Measurements from ENCODE around the gene LY6G6C. TPM values are rescaled to one million over a fixed set of nuclear protein-coding genes. Genes with fewer than 3 reads are reported as not detected.

The LY6G6C gene
- total RNA-seq, 1 experiment from 2014 or later = not detected

DNA sequence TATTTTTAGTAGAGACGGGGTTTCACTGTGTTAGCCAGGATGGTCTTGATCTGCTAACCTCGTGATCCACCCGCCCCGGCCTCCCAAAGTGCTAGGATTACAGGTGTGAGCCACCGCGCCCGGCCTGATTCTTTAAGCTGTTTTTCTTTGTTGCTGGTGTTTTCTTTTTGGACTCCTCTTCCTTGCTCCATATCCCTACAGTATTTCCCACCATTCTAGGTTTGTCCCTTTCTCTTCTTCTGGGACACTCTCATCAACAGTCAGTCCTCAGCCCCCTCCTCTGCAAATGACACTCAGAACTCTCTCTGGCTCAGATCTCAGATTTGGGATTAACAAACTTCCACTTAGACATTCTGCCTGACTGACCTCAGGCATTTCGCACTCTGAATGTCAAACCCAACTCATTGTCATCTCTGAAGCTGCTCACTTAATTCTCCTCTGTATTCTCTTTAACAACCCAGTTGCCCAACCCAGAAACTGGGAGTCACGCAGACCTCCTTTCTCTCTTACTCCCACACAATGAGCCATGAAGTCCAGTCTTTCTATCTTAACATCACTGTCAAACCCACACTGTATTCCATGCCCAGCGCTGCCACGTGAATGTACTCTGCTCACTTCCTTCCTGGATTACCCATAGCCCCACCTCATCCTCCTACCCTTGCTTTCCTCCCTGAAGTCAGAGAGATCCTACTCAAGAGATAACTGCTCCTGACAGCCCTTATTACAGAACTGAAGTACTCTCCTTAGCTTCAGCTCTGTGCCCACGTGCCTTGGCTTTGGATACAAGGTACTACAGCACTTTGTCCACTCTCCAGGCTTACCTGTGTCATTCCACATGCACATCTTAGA, 4.2 kb upstream of the LY6G6C start:
- Histone ChIP-seq H3K9me3 (ENCODE audit: low read length) (no peaks in the 10 kb centered on the region), H3K9ac (ENCODE audit: low read length) (no peak overlapping the region), H3K4me1 (ENCODE audit: low read length) (peaks cover 37% of the 10 kb centered on the region), H2AFZ (ENCODE audit: low read length) (no peak overlapping the region), H3K9me2 (replicated peaks; ENCODE audit: insufficient read depth, low read length) (no peaks in the 10 kb centered on the region), H3K27ac (ENCODE audit: low read length) (no peak overlapping the region), H3K4me3 (ENCODE audit: low read length) (no peak overlapping the region), H3K4me2 (ENCODE audit: low read depth, low read length, poor library complexity, severe bottlenecking) (no peak overlapping the region), H3K79me2 (ENCODE audit: low read length) (no peaks in the 10 kb centered on the region), H4K20me1 (ENCODE audit: insufficient read depth, low read depth, low read length) (no peaks in the 10 kb centered on the region), H3K36me3 (ENCODE audit: insufficient read depth, low read length) (0 out of 2 replicates have a peak, but pooled peaks cover 3% of the 10 kb centered on the region), H3K27me3 (ENCODE audit: low read length) (no peaks in the 10 kb centered on the region)
- no peak for DNase-seq

DNA sequence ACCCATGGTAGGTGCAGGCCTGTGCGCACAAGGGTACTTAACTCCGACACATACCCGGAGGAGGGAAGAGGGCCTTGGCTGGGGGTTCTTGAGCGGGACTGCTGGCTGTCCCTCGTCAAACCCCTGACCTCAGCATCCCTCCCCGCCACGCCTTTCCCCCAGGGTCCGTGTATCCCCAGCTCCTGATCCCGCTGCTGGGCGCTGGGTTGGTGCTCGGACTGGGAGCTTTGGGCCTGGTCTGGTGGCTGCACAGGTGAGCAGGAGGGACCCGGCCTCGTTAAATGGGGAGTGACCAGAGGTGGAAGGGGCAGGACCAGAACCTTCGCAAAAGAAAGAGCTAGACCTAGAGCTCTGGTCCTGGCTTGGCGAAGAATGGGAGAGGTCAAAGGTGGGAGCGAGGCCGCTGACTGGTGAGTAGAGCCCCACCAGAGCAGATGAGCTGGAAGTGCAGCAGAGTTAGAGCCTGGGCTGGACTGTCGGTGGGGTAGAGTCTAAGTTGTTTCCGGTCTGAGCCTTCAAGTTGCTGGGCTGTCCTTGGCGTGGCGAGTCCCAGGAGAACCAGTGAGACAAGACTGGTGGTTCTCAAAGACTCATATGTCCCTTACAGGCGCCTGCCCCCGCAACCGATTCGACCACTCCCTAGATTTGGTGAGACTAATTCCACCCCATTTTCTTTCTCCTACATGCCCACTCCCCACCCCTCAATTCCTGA, 2.6 kb upstream of the LY6G6C start:
- Histone ChIP-seq H3K9me3 (ENCODE audit: low read length) (no peaks in the 10 kb centered on the region), H3K4me1 (ENCODE audit: low read length) (peaks cover 28% of the 10 kb centered on the region), H3K79me2 (ENCODE audit: low read length) (no peaks in the 10 kb centered on the region), H3K9ac (ENCODE audit: low read length) (no peak overlapping the region), H4K20me1 (ENCODE audit: insufficient read depth, low read depth, low read length) (no peaks in the 10 kb centered on the region), H3K9me2 (replicated peaks; ENCODE audit: insufficient read depth, low read length) (no peaks in the 10 kb centered on the region), H3K36me3 (ENCODE audit: insufficient read depth, low read length) (no peaks in the 10 kb centered on the region), H3K27me3 (ENCODE audit: low read length) (no peaks in the 10 kb centered on the region), H3K4me3 (ENCODE audit: low read length) (no peak overlapping the region), H2AFZ (ENCODE audit: low read length) (no peak overlapping the region), H3K27ac (ENCODE audit: low read length) (no peak overlapping the region), H3K4me2 (ENCODE audit: low read depth, low read length, poor library complexity, severe bottlenecking) (no peak overlapping the region)
- no peak for DNase-seq

DNA sequence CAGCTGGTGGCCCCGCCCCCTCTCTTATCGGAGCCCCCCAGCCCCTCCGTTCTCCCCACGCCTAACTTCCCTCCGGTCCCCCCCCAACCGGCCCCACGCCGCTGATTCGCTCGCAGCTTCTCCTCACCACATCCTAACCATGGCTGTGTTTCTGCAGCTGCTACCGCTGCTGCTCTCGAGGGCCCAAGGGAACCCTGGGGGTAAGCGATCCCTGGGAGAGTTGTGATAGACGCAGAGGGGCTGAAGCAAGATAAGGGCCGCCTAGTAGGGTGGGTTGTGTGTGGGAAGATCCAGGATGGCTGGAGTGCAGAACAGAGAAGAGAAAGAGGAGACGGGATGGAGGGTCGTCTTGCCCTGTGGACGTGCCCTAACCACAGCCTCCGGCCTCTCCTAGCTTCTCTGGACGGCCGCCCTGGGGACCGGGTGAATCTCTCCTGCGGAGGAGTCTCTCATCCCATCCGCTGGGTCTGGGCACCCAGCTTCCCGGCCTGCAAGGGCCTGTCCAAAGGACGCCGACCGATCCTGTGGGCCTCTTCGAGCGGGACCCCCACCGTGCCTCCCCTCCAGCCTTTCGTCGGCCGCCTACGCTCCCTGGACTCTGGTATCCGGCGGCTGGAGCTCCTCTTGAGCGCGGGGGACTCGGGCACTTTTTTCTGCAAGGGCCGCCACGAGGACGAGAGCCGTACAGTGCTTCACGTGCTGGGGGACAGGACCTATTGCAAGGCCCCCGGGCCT, 1.9 kb upstream of the LY6G6C start, which contains the start of gene MPIG6B:
Gene MPIG6B, plus strand, starts transcription at position 129 of the 735 bp plus-strand sequence. Its CDS starts 11 bp downstream, at position 140.
- Histone ChIP-seq H3K27ac (ENCODE audit: low read length) (no peak within 1 kb of the TSS), H3K9me3 (ENCODE audit: low read length) (no peaks in the 10 kb centered on the region), H2AFZ (ENCODE audit: low read length) (no peak within 1 kb of the TSS), H3K27me3 (ENCODE audit: low read length) (no peaks in the 10 kb centered on the region), H4K20me1 (ENCODE audit: insufficient read depth, low read depth, low read length) (no peaks in the 10 kb centered on the region), H3K4me2 (ENCODE audit: low read depth, low read length, poor library complexity, severe bottlenecking) (no peak within 1 kb of the TSS), H3K4me3 (ENCODE audit: low read length) (no peak within 1 kb of the TSS), H3K9me2 (replicated peaks; ENCODE audit: insufficient read depth, low read length) (no peaks in the 10 kb centered on the region), H3K36me3 (ENCODE audit: insufficient read depth, low read length) (no peaks in the 10 kb centered on the region), H3K9ac (ENCODE audit: low read length) (no peak within 1 kb of the TSS), H3K4me1 (ENCODE audit: low read length) (peaks cover 20% of the 10 kb centered on the region), H3K79me2 (ENCODE audit: low read length) (no peaks in the 10 kb centered on the region)
- DNase-seq = no peak

DNA sequence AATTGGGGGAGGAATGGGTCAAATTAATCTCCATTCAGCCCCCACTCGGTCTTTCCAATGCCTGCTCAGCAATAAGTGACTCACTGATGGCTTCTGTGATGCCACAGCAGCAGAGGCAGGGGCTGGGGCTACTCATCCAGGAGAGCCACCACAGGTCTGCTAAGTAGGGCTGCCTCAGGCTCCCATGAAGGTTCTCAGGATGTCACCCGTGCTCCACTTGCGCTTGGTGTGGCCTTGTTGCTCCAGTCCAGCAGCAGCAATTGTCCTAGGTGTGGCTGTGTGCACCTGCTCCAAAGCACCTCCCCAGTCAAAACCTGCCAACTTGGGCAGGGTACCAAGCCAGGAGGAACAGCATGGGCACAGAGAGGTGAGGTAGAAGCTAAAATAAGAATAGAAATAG, 627 bp upstream of the LY6G6C start:
- Histone ChIP-seq H3K4me3 (ENCODE audit: low read length) (no peak overlapping the region), H4K20me1 (ENCODE audit: insufficient read depth, low read depth, low read length) (no peaks in the 10 kb centered on the region), H3K9me2 (replicated peaks; ENCODE audit: insufficient read depth, low read length) (no peaks in the 10 kb centered on the region), H2AFZ (ENCODE audit: low read length) (no peak overlapping the region), H3K36me3 (ENCODE audit: insufficient read depth, low read length) (no peaks in the 10 kb centered on the region), H3K4me1 (ENCODE audit: low read length) (peaks cover 16% of the 10 kb centered on the region), H3K9ac (ENCODE audit: low read length) (no peak overlapping the region), H3K4me2 (ENCODE audit: low read depth, low read length, poor library complexity, severe bottlenecking) (no peak overlapping the region), H3K27me3 (ENCODE audit: low read length) (no peaks in the 10 kb centered on the region), H3K9me3 (ENCODE audit: low read length) (no peaks in the 10 kb centered on the region), H3K79me2 (ENCODE audit: low read length) (no peaks in the 10 kb centered on the region), H3K27ac (ENCODE audit: low read length) (no peak overlapping the region)
- no peak for DNase-seq

DNA sequence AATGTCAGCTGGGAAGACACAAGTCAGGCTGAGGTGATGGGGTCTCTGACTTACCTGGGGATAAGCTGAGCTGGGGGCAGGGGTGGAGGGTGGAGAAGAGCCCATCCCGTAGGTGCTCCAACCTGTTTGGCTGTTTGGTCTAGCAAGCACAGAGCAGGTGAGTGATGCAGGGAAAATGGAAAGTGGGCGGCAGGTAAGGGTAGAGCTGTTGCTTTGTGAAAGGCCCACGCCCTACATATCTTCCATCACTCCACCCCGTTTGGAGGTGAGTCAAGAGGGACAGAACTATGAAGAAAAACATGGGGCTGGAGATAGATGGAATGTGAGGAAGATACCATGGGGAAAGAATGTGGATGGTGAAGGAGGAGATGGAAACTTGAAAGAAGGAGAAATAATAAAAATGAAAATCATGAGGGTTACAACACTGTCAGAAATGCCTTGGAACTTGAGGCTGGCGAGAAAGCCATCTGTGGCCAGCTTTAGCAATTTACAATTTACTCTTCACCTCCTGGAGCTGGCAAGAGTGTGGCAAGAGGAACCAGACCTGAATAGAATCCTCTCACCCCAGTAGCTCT, 1.3 kb downstream of the LY6G6C start:
- no peak overlapping the region for H3K4me2 ChIP-seq (ENCODE audit: low read depth, low read length, poor library complexity, severe bottlenecking)
- no peak overlapping the region for H3K27ac ChIP-seq (ENCODE audit: low read length)
- no peaks in the 10 kb centered on the region for H3K9me2 ChIP-seq (replicated peaks; ENCODE audit: insufficient read depth, low read length)
- no peaks in the 10 kb centered on the region for H3K27me3 ChIP-seq (ENCODE audit: low read length)
- H4K20me1 ChIP-seq (ENCODE audit: insufficient read depth, low read depth, low read length) = no peaks in the 10 kb centered on the region
- H3K9ac ChIP-seq (ENCODE audit: low read length) = no peak overlapping the region
- no peak overlapping the region for H3K4me3 ChIP-seq (ENCODE audit: low read length)
- H3K4me1 ChIP-seq (ENCODE audit: low read length) = peaks cover 8% of the 10 kb centered on the region
- no peaks in the 10 kb centered on the region for H3K36me3 ChIP-seq (ENCODE audit: insufficient read depth, low read length)
- DNase-seq = no peak
- H3K79me2 ChIP-seq (ENCODE audit: low read length) = no peaks in the 10 kb centered on the region
- no peaks in the 10 kb centered on the region for H3K9me3 ChIP-seq (ENCODE audit: low read length)
- no peak overlapping the region for H2AFZ ChIP-seq (ENCODE audit: low read length)

DNA sequence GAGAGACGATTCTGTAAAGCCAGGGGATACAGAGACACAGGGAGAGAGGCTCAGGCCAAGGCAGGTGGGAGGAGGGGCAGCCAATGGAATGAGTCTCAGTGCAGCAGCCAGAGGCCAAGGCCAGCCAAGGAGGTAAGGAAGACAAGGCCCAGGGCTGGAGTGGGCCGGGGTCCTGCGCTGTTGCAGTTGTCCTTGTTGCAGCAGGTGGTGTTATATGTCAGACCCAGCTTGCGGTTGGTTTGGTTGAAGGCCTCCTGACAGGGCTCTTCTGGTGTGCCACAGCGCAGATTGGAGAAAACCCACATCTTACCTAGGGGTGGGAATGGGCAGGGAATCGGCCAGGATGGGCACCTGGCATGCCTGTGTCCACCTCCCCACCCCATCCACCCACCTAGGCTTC, 2.5 kb downstream of the LY6G6C start:
- H2AFZ ChIP-seq (ENCODE audit: low read length) = no peak overlapping the region
- H3K9me2 ChIP-seq (replicated peaks; ENCODE audit: insufficient read depth, low read length) = no peaks in the 10 kb centered on the region
- H3K27ac ChIP-seq (ENCODE audit: low read length) = no peak overlapping the region
- H3K4me1 ChIP-seq (ENCODE audit: low read length) = peaks cover 8% of the 10 kb centered on the region
- no peak overlapping the region for H3K4me3 ChIP-seq (ENCODE audit: low read length)
- H3K79me2 ChIP-seq (ENCODE audit: low read length) = no peaks in the 10 kb centered on the region
- H4K20me1 ChIP-seq (ENCODE audit: insufficient read depth, low read depth, low read length) = no peaks in the 10 kb centered on the region
- no peak for DNase-seq
- H3K9ac ChIP-seq (ENCODE audit: low read length) = no peak overlapping the region
- no peak overlapping the region for H3K4me2 ChIP-seq (ENCODE audit: low read depth, low read length, poor library complexity, severe bottlenecking)
- H3K36me3 ChIP-seq (ENCODE audit: insufficient read depth, low read length) = no peaks in the 10 kb centered on the region
- H3K27me3 ChIP-seq (ENCODE audit: low read length) = no peaks in the 10 kb centered on the region
- no peaks in the 10 kb centered on the region for H3K9me3 ChIP-seq (ENCODE audit: low read length)

DNA sequence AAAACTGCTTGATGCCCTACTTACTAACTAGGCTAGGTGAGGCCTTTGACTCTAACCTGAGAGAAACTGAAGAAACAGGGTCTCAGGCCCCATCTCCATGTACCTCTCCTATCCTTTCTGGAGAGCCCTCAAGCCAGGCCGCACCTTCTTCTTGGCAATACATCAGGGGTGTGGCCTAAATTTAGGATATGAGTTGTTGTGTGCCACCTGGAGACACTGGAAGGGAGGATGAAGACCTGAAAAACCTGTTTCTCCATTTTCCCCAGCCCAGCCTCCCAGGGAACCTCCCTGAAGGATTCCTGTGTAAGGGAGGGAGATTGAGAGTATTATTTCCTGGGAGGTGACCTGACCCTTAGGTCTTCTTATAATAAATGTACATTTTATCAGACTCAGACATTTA, 3.3 kb downstream of the LY6G6C start:
- H3K4me3 ChIP-seq (ENCODE audit: low read length) = no peak overlapping the region
- H3K79me2 ChIP-seq (ENCODE audit: low read length) = no peaks in the 10 kb centered on the region
- no peaks in the 10 kb centered on the region for H4K20me1 ChIP-seq (ENCODE audit: insufficient read depth, low read depth, low read length)
- H3K4me2 ChIP-seq (ENCODE audit: low read depth, low read length, poor library complexity, severe bottlenecking) = no peak overlapping the region
- DNase-seq = no peak
- no peaks in the 10 kb centered on the region for H3K9me2 ChIP-seq (replicated peaks; ENCODE audit: insufficient read depth, low read length)
- peaks cover 8% of the 10 kb centered on the region for H3K4me1 ChIP-seq (ENCODE audit: low read length)
- no peak overlapping the region for H3K27ac ChIP-seq (ENCODE audit: low read length)
- no peaks in the 10 kb centered on the region for H3K27me3 ChIP-seq (ENCODE audit: low read length)
- no peak overlapping the region; the same call in 1 of the 2 replicates for H2AFZ ChIP-seq (ENCODE audit: low read length)
- no peaks in the 10 kb centered on the region for H3K9me3 ChIP-seq (ENCODE audit: low read length)
- H3K9ac ChIP-seq (ENCODE audit: low read length) = no peak overlapping the region
- no peaks in the 10 kb centered on the region for H3K36me3 ChIP-seq (ENCODE audit: insufficient read depth, low read length)

All from Karpas-422 (cell line).